Spinal cord (tissue), 10 donors: Measurements from ENCODE around the gene PCDHGC5. TPM values are rescaled to one million over a fixed set of nuclear protein-coding genes. Genes with fewer than 3 reads are reported as not detected.

ENCODE experiments used
- DNase-seq, 6 donors: peaks; one replicate each; pipeline versions ENCODE4 v3.0.0 to v3.0.0-alpha.2; 2013 to 2015; ENCODE audit warnings: low spot score in 6 of 6, low read depth in 4 of 6
- H3K27ac ChIP-seq: one replicate; pipeline ENCODE4 v1.5.1; 2013; ENCODE audit warnings: low read depth, low read length, control low read depth
- H3K27me3 ChIP-seq: one replicate; pipeline ENCODE4 v1.6.1; 2013; ENCODE audit warnings: low read length; ENCODE audit not compliant: control insufficient read depth, insufficient read depth
- H3K36me3 ChIP-seq: one replicate; pipeline ENCODE4 v1.6.1; 2013; ENCODE audit warnings: low read length; ENCODE audit not compliant: control insufficient read depth, insufficient read depth
- H3K4me1 ChIP-seq: one replicate; pipeline ENCODE4 v1.6.1; 2013; ENCODE audit warnings: low read length; ENCODE audit not compliant: control insufficient read depth, insufficient read depth
- H3K4me3 ChIP-seq: one replicate; pipeline ENCODE4 v1.5.1; 2013; ENCODE audit warnings: low read depth, low read length, control low read depth
- H3K9me3 ChIP-seq: one replicate; pipeline ENCODE4 v1.6.1; 2013; ENCODE audit warnings: low read length; ENCODE audit not compliant: control insufficient read depth, insufficient read depth
- WGBS: methylation state at CpG from one replicate; pipeline ENCODE4 v1.1.5; 2013; ENCODE audit warnings: missing lambda C conversion rate; ENCODE audit not compliant: insufficient coverage; 5-methylcytosine and 5-hydroxymethylcytosine counted together
- polyA plus RNA-seq, 2 donors: library from polyadenylated mRNA; unstranded; fragments of 120-200 nt; gene quantifications; one replicate each; pipeline ENCODE4 v1.2.1, GENCODE V29; 2013; ENCODE audit not compliant: insufficient read length in 2 of 2
- total RNA-seq, 2 donors: library from RNA; depleted of rRNA in 1 of 2; stranded (reverse); fragments of 120-200 nt in 1 of 2; fragments of >200 nt in 1 of 2; gene quantifications; one replicate each; pipeline versions ENCODE4 v1.2.3 to v1.2.4, GENCODE V29; 2013 to 2014
- donor health status: healthy.

The PCDHGC5 gene
- total and polyA plus RNA-seq, 4 donors = 4.0 to 6.5 (median 5.7) TPM

DNA sequence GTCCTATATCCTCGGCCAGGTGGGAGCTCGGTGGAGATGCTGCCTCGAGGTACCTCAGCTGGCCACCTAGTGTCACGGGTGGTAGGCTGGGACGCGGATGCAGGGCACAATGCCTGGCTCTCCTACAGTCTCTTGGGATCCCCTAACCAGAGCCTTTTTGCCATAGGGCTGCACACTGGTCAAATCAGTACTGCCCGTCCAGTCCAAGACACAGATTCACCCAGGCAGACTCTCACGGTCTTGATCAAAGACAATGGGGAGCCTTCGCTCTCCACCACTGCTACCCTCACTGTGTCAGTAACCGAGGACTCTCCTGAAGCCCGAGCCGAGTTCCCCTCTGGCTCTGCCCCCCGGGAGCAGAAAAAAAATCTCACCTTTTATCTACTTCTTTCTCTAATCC is 11.1 kb upstream of the PCDHGC5 start:
- H3K27me3 ChIP-seq = no peaks in the 10 kb centered on the region
- peak overlapping the region; percentile 58 for H3K4me3 ChIP-seq
- peak in 2 of 6 donors; percentile 25 to 36 for DNase-seq
- H3K4me1 ChIP-seq = peaks cover 40% of the 10 kb centered on the region
- peaks cover 8% of the 10 kb centered on the region for H3K36me3 ChIP-seq
- H3K27ac ChIP-seq = peak overlapping the region; percentile 87
- 18% methylated on average over 10 of the region's 13 CpGs for WGBS
- no peaks in the 10 kb centered on the region for H3K9me3 ChIP-seq

DNA sequence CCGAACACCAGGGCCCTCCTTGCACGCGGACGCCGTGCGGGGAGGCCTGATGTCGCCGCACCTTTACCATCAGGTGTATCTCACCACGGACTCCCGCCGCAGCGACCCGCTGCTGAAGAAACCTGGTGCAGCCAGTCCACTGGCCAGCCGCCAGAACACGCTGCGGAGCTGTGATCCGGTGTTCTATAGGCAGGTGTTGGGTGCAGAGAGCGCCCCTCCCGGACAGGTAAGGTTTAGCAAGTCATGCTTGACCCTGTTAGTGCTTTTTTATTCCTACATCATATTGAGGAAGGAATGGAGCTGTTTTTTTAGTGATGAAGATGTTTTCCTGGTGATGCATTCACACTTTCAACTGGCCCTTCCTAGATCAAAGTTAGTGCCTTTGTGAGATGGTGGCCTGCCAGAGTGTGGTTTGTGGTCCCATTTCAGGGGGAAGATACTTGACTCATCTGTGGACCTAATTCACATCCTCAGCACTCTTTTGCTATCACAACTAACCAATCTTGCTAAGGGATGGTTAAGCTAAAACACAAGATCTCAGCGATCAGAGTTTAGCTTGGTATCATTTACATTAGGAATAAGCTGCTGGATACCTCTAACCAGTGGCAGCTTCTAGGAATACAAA is 10.4 kb upstream of the PCDHGC5 start:
- Histone ChIP-seq H3K4me3 (peak overlapping the region; percentile 58), H3K9me3 (no peaks in the 10 kb centered on the region), H3K27me3 (no peaks in the 10 kb centered on the region), H3K4me1 (peaks cover 40% of the 10 kb centered on the region), H3K27ac (peak overlapping the region; percentile 87), H3K36me3 (peaks cover 8% of the 10 kb centered on the region)
- DNase-seq = peak in 2 of 6 donors; percentile 32 to 54
- WGBS = 6% methylated on average over 18 of the region's 20 CpGs

DNA sequence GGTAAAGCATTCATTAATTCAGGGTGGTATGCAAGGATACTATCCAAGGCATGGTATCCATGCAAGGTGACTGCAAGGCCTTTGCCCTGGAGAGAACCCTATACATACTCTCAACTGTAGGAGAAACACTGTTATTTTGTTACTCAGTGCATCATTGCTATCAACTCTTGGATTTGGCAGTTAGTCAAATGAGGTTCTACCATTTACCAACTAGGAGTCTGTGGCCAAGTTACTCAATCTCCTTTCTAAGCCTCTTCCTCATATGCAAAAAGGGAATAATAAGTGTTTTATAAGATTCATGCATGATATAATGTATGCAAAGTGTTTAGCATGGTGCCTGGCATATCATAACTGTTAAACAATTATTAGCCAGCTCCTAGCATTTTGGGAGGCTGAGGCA is 9.1 kb upstream of the PCDHGC5 start:
- DNase-seq = no peak
- Histone ChIP-seq H3K4me3 (peak overlapping the region; percentile 58), H3K9me3 (no peaks in the 10 kb centered on the region), H3K27ac (peak overlapping the region; percentile 61), H3K27me3 (no peaks in the 10 kb centered on the region), H3K36me3 (peaks cover 8% of the 10 kb centered on the region), H3K4me1 (peaks cover 48% of the 10 kb centered on the region)

DNA sequence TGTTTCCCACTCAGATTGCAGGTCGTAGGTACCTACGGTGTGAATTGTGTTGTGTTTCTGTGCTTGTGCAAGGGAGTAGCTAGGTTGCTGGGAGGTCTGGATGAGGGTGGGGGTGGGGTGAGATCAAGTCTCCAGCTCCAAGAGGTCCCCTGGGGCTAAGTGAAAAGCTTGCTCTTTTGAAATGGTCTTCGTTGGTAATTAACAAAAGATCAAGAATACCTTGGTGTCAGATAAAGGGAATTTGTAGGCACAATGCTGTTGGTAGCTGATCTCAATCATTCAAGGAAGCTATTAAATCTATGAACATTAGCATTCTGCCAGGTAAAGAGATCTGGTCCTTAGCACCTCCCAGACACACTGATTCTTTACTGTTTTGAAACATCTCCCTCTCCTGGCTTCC is 5.0 kb upstream of the PCDHGC5 start:
- DNase-seq = peak in 1 of 6 donors; percentile 74
- Histone ChIP-seq H3K9me3 (no peaks in the 10 kb centered on the region), H3K4me1 (peaks cover 59% of the 10 kb centered on the region), H3K27ac (peak overlapping the region; percentile 68), H3K36me3 (peaks cover 18% of the 10 kb centered on the region), H3K4me3 (peak overlapping the region; percentile 44), H3K27me3 (no peaks in the 10 kb centered on the region)
- WGBS = 0% methylated on average over 3 of the region's 3 CpGs

DNA sequence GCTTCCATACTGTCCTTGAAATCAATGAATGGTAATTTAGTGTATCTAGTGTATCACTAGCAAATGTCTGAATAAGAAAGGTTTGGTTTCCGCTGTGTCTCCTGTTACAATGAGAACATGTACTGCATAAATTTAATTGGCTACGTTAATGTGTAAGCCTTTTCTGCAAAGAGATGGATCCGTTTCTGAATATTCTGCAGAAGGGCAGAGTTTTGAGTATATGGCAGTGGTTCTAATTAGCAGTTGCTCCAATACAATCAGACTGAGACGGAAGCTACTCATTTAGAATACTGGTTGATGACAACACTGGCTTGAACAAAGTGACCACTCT is 4.6 kb upstream of the PCDHGC5 start:
- Histone ChIP-seq H3K4me1 (peaks cover 61% of the 10 kb centered on the region), H3K27me3 (no peaks in the 10 kb centered on the region)

GRCh38 chr5:141484641-141485311 is 4.1 kb upstream of the PCDHGC5 start, which contains the start of gene PCDHGC4:
PCDHGC4 (plus strand) TSS chr5:141485030; CDS start chr5:141485174, 144 bp downstream.
- WGBS = under 1% methylated on average over 29 of the region's 39 CpGs
- peak within 1 kb of the TSS; percentile 44 for H3K4me3 ChIP-seq
- H3K9me3 ChIP-seq = no peaks in the 10 kb centered on the region
- no peaks in the 10 kb centered on the region for H3K27me3 ChIP-seq
- peak in 3 of 6 donors; percentile 85 to 97 (median 95) for DNase-seq
- peaks cover 64% of the 10 kb centered on the region for H3K4me1 ChIP-seq
- H3K27ac ChIP-seq = peak within 1 kb of the TSS; percentile 68
- peaks cover 25% of the 10 kb centered on the region for H3K36me3 ChIP-seq

More for the DNA sequence above, 4.6 kb upstream of the PCDHGC5 start:
- H3K27ac ChIP-seq = peak overlapping the region; percentile 68
- peak overlapping the region; percentile 44 for H3K4me3 ChIP-seq
- no peak for DNase-seq
- H3K36me3 ChIP-seq = peaks cover 20% of the 10 kb centered on the region
- no peaks in the 10 kb centered on the region for H3K9me3 ChIP-seq
- 0% methylated on average over 1 of the region's 4 CpGs for WGBS

DNA sequence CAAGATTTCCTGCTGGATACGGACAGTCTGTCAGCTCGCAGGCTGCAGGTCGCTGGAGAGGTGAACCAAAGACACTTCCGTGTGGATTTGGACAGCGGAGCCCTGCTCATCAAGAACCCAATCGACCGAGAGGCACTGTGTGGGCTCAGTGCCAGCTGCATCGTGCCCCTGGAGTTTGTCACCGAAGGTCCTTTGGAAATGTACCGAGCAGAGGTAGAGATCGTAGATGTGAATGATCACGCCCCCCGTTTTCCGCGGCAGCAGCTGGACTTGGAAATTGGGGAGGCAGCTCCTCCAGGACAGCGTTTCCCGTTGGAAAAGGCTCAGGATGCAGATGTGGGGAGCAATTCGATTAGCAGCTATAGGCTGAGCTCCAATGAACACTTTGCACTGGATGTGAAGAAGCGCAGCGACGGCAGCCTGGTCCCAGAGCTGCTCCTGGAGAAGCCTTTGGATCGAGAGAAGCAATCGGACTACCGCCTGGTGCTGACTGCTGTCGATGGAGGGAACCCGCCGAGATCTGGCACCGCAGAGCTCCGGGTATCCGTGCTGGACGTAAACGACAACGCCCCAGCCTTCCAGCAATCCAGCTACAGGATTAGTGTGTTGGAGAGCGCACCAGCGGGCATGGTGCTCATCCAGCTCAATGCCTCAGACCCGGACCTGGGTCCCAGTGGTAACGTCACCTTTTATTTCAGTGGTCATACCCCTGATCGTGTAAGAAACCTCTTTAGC is 3.4 kb upstream of the PCDHGC5 start:
- peaks cover 68% of the 10 kb centered on the region for H3K4me1 ChIP-seq
- WGBS = 4% methylated on average over 36 of the region's 38 CpGs
- no peaks in the 10 kb centered on the region for H3K27me3 ChIP-seq
- peaks cover 32% of the 10 kb centered on the region for H3K36me3 ChIP-seq
- peak overlapping the region; percentile 68 for H3K27ac ChIP-seq
- DNase-seq = peak in 2 of 6 donors; percentile 61 to 76
- no peaks in the 10 kb centered on the region for H3K9me3 ChIP-seq
- peak overlapping the region; percentile 44 for H3K4me3 ChIP-seq

- 57% methylated on average over 9 of the region's 9 CpGs for WGBS
- Histone ChIP-seq H3K36me3 (peaks cover 38% of the 10 kb centered on the region), H3K27me3 (no peaks in the 10 kb centered on the region), H3K27ac (peak overlapping the region; percentile 68), H3K4me1 (peaks cover 74% of the 10 kb centered on the region), H3K4me3 (peak overlapping the region; percentile 44), H3K9me3 (no peaks in the 10 kb centered on the region)
- DNase-seq = no peak
These were observed 2.8 kb upstream of the PCDHGC5 start for GRCh38 chr5:141486091-141486490.

- no peaks in the 10 kb centered on the region for H3K9me3 ChIP-seq
- H3K4me3 ChIP-seq = no peak overlapping the region
- H3K4me1 ChIP-seq = peaks cover 79% of the 10 kb centered on the region
- H3K36me3 ChIP-seq = peaks cover 48% of the 10 kb centered on the region
- peak overlapping the region; percentile 50 for H3K27ac ChIP-seq
- H3K27me3 ChIP-seq = no peaks in the 10 kb centered on the region
- DNase-seq = no peak
- 61% methylated on average over 5 of the region's 7 CpGs for WGBS
These were observed 1.8 kb upstream of the PCDHGC5 start for GRCh38 chr5:141487131-141487530.
